ENCODE measurements around the gene HOXC5. TPM values are rescaled to one million over a fixed set of nuclear protein-coding genes. Genes with fewer than 3 reads are reported as not detected.
A peak's percentile ranks its signal among the peaks of the same experiment; 100 is the strongest.

The HOXC5 gene
- total RNA-seq, 2 donors from 2014 or later, result not detected

DNA sequence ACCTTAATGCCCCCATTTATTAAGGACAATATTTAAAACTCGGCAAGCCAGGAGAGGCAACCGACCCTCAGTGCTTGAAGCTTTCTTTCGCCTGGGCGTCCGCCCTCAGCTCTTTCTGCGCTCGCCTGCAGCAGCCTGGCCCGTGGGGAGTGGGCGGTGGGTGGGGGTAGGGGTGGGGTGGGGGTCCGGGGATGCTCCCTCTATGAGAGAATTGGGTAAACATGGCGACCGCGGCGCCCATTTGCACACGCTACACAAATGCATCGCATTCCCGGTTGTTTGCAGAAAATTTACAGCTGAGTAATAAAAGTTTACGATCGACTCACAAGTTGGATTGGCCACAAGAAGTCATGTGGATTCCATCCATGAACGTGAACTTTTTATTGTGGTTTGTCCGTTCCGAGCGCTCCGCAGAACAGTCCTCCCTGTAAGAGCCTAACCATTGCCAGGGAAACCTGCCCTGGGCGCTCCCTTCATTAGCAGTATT is 16.3 kb upstream of the HOXC5 start:
- intact Hi-C loops (cut with DNase I, micrococcal nuclease), result no loop called here
- peak; percentile 77 for ATAC-seq
- no peak for DNase-seq

- intact Hi-C loops (cut with DNase I, micrococcal nuclease), result no loop called here
- peak; percentile 10 for ATAC-seq
- DNase-seq, result no peak
Observed at GRCh38 chr12:54017027-54017788, 15.6 kb upstream of the HOXC5 start.

- DNase-seq (peak; percentile 35 to 68), ATAC-seq (peak; percentile 53)
- intact Hi-C loops (cut with DNase I, micrococcal nuclease), result no loop called here
Observed at GRCh38 chr12:54017878-54018467, 14.9 kb upstream of the HOXC5 start.

- ATAC-seq (no peak), DNase-seq (no peak)
- intact Hi-C loops (cut with DNase I, micrococcal nuclease), result no loop called here
Observed at GRCh38 chr12:54018468-54018984, 14.3 kb upstream of the HOXC5 start.

- ATAC-seq (no peak), DNase-seq (no peak)
- intact Hi-C loops (cut with DNase I, micrococcal nuclease), result no loop called here
Observed at GRCh38 chr12:54019091-54019811, 13.6 kb upstream of the HOXC5 start.

GRCh38 chr12:54019924-54020590 is 12.8 kb upstream of the HOXC5 start:
- intact Hi-C loops (cut with DNase I, micrococcal nuclease), result no loop called here
- no peak for DNase-seq
- no peak for ATAC-seq

GRCh38 chr12:54020591-54021405 is 12.1 kb upstream of the HOXC5 start:
- intact Hi-C loops (cut with DNase I, micrococcal nuclease), result no loop called here
- ATAC-seq, result no peak
- no peak for DNase-seq

DNA sequence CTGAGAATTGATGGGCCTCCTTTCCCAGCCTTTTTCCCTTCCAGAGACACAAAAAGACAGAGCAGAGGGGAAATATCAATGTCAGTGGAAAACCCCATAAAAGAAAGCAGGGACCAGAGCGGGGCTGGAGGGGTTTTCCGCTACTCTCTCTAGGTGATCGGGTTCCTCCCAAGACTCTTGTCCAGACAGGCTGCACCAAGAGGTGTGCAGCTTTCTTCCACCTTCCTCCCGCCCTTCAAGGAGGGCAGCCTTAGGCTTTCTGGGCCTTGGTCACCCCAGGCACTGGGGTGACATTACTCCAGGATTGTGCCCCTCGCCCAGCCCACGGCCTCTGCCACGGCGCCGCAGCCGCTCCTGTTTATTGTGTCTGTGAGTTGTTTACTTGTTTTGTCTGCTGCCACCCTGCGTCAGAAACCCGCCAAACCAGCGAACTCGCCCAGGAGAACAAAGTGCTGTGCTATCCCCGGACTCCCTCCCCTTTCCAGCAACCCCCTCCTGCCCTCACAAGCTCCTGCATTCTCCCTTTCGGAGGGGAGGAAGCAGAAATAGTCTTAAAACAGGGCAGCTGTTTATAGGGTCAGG is 11.3 kb upstream of the HOXC5 start:
- ATAC-seq (no peak), DNase-seq (no peak)
- intact Hi-C loops (cut with DNase I, micrococcal nuclease), result no loop called here

DNA sequence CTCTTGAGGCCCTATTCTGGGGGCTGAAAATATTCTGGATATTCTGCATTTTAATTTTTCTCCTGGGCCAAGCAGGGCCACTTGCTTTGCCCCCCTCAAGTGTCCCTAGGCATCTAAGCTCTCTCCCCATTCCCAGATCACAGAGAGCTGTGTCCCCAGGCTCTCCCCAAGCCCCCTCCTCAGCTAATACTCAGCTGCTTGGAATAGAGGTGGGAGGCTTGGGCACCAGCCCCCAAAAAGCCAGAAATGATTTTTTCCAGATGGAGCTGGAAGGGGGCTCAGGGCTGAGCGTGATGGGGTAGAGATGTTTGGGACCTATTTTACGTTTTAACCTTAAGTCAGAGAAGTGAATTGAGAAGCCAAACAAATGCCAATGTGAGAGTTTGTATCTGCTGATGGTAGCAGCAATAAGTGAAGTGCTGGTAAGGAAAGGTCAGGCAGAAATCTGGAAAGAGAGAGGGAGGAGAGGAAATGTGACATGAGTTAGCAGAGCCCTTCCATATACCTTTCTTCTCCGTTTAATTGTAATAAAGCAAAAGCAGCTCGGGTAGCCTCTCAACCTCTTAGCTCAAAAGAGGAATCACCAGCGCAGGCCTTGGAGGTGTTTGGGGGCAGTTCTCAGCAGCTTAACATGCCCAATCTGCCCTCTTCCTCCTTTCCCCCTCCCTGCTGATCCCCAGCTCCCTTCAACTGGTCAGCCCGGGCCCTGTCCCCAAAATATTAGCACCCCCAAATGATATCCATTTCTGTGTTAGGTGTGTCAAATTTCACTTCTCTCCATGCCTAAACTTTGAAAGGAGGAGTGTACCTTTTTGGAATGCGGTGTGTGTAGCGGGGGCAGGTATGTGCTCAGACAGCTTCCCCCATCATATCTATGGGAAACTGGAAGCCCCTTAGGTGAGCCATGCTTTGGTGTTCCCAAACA is 9.6 kb upstream of the HOXC5 start:
- DNase-seq (no peak), ATAC-seq (no peak)
- intact Hi-C loops (cut with DNase I, micrococcal nuclease), result no loop called here

GRCh38 chr12:54024127-54024526 is 8.7 kb upstream of the HOXC5 start:
- ATAC-seq (no peak), DNase-seq (no peak)
- intact Hi-C loops (cut with DNase I, micrococcal nuclease), result no loop called here

DNA sequence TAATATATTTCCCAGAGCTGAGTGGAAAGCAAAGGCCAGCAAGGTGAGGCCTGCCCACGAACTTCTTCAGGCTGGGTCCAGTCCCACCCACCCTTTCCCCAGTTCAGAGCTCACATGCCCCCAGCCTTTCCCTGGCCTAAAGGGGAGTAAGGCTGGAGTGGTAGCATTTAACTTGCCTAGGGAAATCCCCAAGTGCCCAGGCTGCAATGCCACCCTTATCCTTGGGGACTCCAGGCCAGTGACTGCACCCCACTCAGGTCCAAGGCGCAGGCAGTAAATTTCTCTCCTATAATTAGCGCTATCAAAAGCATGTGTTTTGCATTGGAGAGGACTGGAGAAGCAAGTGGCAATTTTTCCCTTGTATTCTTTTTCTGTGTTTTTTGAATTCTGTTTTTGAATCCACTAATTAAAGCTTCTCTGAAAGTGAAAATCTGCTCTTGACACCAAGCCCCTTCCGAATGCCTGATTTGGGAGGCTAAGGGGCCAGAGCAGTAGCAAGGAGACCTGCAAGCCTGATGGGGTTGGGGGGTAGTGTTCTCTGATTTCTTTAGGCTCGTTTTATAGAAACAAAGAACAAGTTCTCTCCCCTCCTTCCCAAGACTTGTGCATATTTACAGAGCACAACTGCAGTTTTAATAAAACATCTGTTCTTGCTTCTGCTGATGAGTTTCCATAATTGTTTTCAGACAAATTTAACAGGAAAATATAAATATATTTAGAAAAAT is 8.1 kb upstream of the HOXC5 start:
- DNase-seq (no peak), ATAC-seq (no peak)
- intact Hi-C loops (cut with DNase I, micrococcal nuclease), result no loop called here

- intact Hi-C loops (cut with DNase I, micrococcal nuclease), result no loop called here
- ATAC-seq, result no peak
Observed at GRCh38 chr12:54025499-54026405, 7.1 kb upstream of the HOXC5 start.

GRCh38 chr12:54026640-54027441 is 6.0 kb upstream of the HOXC5 start:
- ATAC-seq, result peak; percentile 66

More at GRCh38 chr12:54025499-54026405, 7.1 kb upstream of the HOXC5 start:
- DNase-seq, result no peak

DNA sequence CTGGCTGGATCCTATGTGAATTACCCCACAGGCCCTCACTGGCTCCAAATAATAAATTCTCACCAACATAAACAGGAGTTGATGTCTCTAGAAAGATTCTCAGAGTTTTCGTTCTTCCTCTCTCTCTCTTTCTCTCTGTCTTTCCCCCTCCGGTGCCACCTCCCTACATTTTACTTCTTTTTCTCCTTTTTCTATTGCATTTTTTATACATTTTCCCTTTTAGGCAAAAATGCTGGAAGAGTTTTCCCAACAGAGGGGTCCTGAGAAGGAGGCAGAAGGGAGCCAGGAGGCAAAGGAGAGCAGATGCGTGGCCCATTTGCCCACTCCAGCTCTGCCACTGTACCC is 5.4 kb upstream of the HOXC5 start:
- ATAC-seq, result no peak
- intact Hi-C loops (cut with DNase I, micrococcal nuclease), result no loop called here
- no peak for DNase-seq

More at GRCh38 chr12:54026640-54027441, 6.0 kb upstream of the HOXC5 start:
- no peak for DNase-seq
- intact Hi-C loops (cut with DNase I, micrococcal nuclease), result no loop called here
